GM10266 (cell line): ENCODE results near the gene AFF3.

ENCODE experiments used
- DNase-seq: peaks from one replicate; pipeline ENCODE4 v3.0.0; 2012; ENCODE audit errors: extremely low spot score
- CTCF ChIP-seq: IDR thresholded peaks from 2 replicates; pipeline ENCODE4 v1.5.1; 2012; ENCODE audit warnings: mild to moderate bottlenecking, low read depth; ENCODE audit not compliant: control insufficient read depth, insufficient read depth; ENCODE audit errors: missing control alignments

AFF3 gene

DNA sequence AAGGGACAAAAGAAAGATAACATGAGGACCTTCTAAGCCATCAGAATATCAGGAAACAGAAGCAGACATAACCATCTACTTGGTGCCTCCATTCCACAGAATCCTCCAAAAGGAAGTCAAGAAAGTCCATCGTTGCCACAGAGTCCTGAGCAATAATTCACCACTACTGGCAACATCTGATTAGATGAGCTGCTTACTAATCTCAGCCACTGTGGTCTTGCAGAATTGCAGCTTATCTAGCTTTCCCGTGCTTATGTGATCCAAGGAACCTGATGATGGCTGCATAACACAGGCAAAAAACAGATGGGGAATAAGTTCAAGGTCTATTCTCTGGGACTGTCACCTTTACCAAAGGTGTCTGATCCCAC lies 278.5 kb downstream of the AFF3 start:
- no peak for DNase-seq
- no peak for TF ChIP-seq CTCF

- DNase-seq, result no peak
- no peak for TF ChIP-seq CTCF
Measured at GRCh38 chr2:99863236-99863902, 279.0 kb downstream of the AFF3 start.

DNA sequence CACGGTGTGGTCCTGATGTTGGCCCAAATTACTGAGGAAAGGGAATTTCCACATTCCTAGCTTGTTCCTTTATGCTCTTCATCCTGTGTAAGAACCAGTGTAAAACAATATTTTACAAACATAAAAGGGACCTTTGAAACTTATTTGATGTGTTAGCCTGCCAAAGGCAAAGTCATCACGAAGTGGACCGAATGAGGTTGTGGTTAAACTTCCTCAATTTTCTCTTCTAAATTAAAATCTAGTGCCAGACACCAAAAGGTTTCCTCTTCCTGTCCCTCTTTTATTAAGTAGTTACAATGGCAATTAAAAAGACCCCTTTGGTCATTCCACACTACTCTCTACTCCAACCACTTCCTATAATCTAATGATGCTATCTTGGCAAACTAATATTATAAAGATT lies 279.8 kb downstream of the AFF3 start:
- no peak for DNase-seq
- no peak for TF ChIP-seq CTCF

- DNase-seq, result peak; percentile 27
- TF ChIP-seq CTCF, result no peak
Measured at GRCh38 chr2:99861376-99861760, 281.0 kb downstream of the AFF3 start.

- TF ChIP-seq CTCF, result no peak
- no peak for DNase-seq
Measured at GRCh38 chr2:99860720-99861375, 281.5 kb downstream of the AFF3 start.

- DNase-seq, result no peak
- no peak for TF ChIP-seq CTCF
Measured at GRCh38 chr2:99858951-99859596, 283.3 kb downstream of the AFF3 start.

- DNase-seq, result no peak
- no peak for TF ChIP-seq CTCF
Measured at GRCh38 chr2:99857867-99858444, 284.4 kb downstream of the AFF3 start.
